MM.1S (cell line): ENCODE measurements around the gene LAMA4.

Experiments used
- CTCF ChIP-seq: fragments of 300-600 bp; sonication (generic); IDR thresholded peaks from 2 replicates; pipeline ENCODE4 v1.5.1; 2016; ENCODE audit warnings: antibody characterized with exemption, low read length, mixed read lengths
- EZH2 ChIP-seq: fragments of 300-600 bp; sonication (generic); optimal IDR thresholded peaks from 2 replicates; pipeline ENCODE3; 2017; ENCODE audit warnings: low read depth, mild to moderate bottlenecking, antibody characterized with exemption, low read length, mixed read lengths
- EZH2phosphoT487 ChIP-seq: fragments of 300-600 bp; sonication (generic); IDR thresholded peaks from 2 replicates; pipeline ENCODE4 v1.6.1; 2018; ENCODE audit warnings: antibody characterized with exemption, low read length

GRCh38 chr6:112196306-112196705 is 58.1 kb downstream of the LAMA4 start:
- TF ChIP-seq CTCF (no peak), EZH2phosphoT487 (no peak), EZH2 (no peak)
